ENCODE results near the gene SUSD4. TPM values are rescaled to one million over a fixed set of nuclear protein-coding genes. Genes with fewer than 3 reads are reported as not detected.

SUSD4 gene
- total and polyA plus RNA-seq, 2 of the 4 experiments (the other 2 are of a cell fraction), result 1.8 to 2.7 TPM

DNA sequence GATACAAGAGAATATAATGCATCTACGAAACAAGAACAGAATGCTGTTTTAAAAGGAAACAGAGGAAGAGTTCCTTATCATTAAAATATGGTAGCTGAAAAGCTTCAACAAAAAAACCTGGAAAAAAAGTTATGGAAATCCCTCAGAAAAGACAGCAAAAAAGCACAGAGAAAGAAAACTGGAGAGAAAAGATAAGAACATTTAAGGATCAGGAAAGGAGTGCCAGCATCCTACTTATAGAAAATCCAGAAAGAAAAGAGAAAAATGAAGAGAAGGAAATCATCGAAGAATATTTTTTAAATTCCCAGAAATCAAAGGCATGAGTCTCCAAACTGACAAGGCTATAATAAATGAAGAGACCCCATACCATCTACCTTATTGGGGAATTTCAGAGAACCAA lies 29.8 kb downstream of the SUSD4 start:
- BruUV-seq (replicated peaks), result no TSS peak
- Histone ChIP-seq H3K27me3 (ENCODE audit: control insufficient read depth, insufficient read depth, low read length) (peaks cover 19% of the 10 kb centered on the region), H2AK5ac (ENCODE audit: low read depth, low read length) (no peak overlapping the region), H3K4me3 (ENCODE audit: insufficient read depth, low read depth, low read length) (no peak overlapping the region), H4K20me1 (ENCODE audit: insufficient read depth, low read length) (no peaks in the 10 kb centered on the region), H2AK9ac (replicated peaks; ENCODE audit: low read depth, low read length, poor library complexity) (no peak overlapping the region), H3K9me1 (ENCODE audit: insufficient read depth, low read length) (0 out of 2 replicates have a peak, but pooled peaks cover 2% of the 10 kb centered on the region), H2BK5ac (ENCODE audit: low read depth, low read length, poor library complexity, severe bottlenecking) (no peak overlapping the region), H3K18ac (ENCODE audit: low read depth, low read length) (no peak overlapping the region), H2BK20ac (ENCODE audit: low read depth, low read length) (no peak overlapping the region), H3K79me1 (ENCODE audit: low read depth in 1 of 2, low read length in 2 of 2) (no peaks in the 10 kb centered on the region), H2BK15ac (ENCODE audit: low read depth, low read length) (no peak overlapping the region), H3K9ac (ENCODE audit: low read depth, low read length) (no peak overlapping the region), H3K27ac (ENCODE audit: insufficient read depth, low read length) (no peak overlapping the region), H4K5ac (ENCODE audit: low read depth, low read length) (no peak overlapping the region), H3K36me3 (ENCODE audit: control insufficient read depth, insufficient read depth, low read length) (no peaks in the 10 kb centered on the region), H3K14ac (replicated peaks; ENCODE audit: low read depth, low read length) (no peak overlapping the region), H4K91ac (ENCODE audit: insufficient read depth, low read depth, low read length) (no peak overlapping the region), H2BK120ac (ENCODE audit: low read depth, low read length) (no peak overlapping the region), H4K8ac (ENCODE audit: low read depth in 2 of 2, low read length in 2 of 2) (no peak overlapping the region), H3K9me3 (ENCODE audit: control insufficient read depth, insufficient read depth, low read length) (no peaks in the 10 kb centered on the region), H2AFZ (replicated peaks; ENCODE audit: low read length, poor library complexity) (no peak overlapping the region), H3K56ac (ENCODE audit: extremely low read depth, insufficient read depth, low read length) (no peak overlapping the region), H3K23ac (ENCODE audit: low read depth, low read length) (no peak overlapping the region), H3K4me1 (ENCODE audit: control insufficient read depth, insufficient read depth, low read length) (peaks cover 2% of the 10 kb centered on the region; the same call in 1 of the 2 replicates), H3K4ac (ENCODE audit: low read depth, low read length) (no peak overlapping the region), H3K4me2 (ENCODE audit: low read depth, low read length) (no peak overlapping the region)
- in situ Hi-C loops (cut with MboI; ENCODE audit: low sequenced_read_pairs) (no loop called here), intact Hi-C loops (cut with micrococcal nuclease) (no loop called here), dilution Hi-C loops (cut with HindIII; ENCODE audit: low sequenced_read_pairs, unreplicated experiment) (no loop called here)
- DNase-seq (no peak), ATAC-seq (ENCODE audit: low read depth) (no peak)
- ChIA-PET CTCF (no interaction called here), POLR2A (ENCODE audit: unreplicated experiment) (no interaction called here)
- WGBS, 2 experiments (ENCODE audit: extremely low coverage in 2 of 2, insufficient read length in 1 of 2), result no CpG with 5 or more reads among the region's 2 CpGs
- TF ChIP-seq, protein P1, sequence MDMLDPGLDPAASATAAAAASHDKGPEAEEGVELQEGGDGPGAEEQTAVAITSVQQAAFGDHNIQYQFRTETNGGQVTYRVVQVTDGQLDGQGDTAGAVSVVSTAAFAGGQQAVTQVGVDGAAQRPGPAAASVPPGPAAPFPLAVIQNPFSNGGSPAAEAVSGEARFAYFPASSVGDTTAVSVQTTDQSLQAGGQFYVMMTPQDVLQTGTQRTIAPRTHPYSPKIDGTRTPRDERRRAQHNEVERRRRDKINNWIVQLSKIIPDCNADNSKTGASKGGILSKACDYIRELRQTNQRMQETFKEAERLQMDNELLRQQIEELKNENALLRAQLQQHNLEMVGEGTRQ (IDR thresholded peaks at IDR 0.05; ENCODE audit: low read depth, low read length), result no peak
- TF ChIP-seq SMC3 (IDR thresholded peaks at IDR 0.05; ENCODE audit: low read depth, low read length) (no peak), NFE2L2 (IDR thresholded peaks at IDR 0.05; ENCODE audit: low read depth, low read length) (no peak)
- TF ChIP-seq, protein P2, sequence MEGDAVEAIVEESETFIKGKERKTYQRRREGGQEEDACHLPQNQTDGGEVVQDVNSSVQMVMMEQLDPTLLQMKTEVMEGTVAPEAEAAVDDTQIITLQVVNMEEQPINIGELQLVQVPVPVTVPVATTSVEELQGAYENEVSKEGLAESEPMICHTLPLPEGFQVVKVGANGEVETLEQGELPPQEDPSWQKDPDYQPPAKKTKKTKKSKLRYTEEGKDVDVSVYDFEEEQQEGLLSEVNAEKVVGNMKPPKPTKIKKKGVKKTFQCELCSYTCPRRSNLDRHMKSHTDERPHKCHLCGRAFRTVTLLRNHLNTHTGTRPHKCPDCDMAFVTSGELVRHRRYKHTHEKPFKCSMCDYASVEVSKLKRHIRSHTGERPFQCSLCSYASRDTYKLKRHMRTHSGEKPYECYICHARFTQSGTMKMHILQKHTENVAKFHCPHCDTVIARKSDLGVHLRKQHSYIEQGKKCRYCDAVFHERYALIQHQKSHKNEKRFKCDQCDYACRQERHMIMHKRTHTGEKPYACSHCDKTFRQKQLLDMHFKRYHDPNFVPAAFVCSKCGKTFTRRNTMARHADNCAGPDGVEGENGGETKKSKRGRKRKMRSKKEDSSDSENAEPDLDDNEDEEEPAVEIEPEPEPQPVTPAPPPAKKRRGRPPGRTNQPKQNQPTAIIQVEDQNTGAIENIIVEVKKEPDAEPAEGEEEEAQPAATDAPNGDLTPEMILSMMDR (conservative IDR thresholded peaks at IDR 0.05; ENCODE audit: low read depth, low read length), result no peak
